MCF 10A (cell line): Measurements from ENCODE around the gene SPON1. TPM values are rescaled to one million over a fixed set of nuclear protein-coding genes. Genes with fewer than 3 reads are reported as not detected.

Experiments used
- BruUV-seq: library from RNA; stranded (reverse); fragments of 400-500 nt; replicated peaks from 2 replicates; lab custom pipeline; 2021; lab: Mats Ljungman, UMichigan
- CTCF ChIA-PET: fragments of 300-600 bp; sonication (Branson Sonifier 250); formaldehyde crosslinking; extraction: SDS; loops from one replicate; lab custom pipeline; 2021; ENCODE audit warnings: antibody characterized with exemption, inconsistent platforms; lab: Yijun Ruan, JAX
- POLR2A ChIA-PET: fragments of 300-600, 350-650 bp; sonication (Branson Sonifier 250); formaldehyde crosslinking; extraction: SDS; loops from one replicate; lab custom pipeline; 2020; ENCODE audit warnings: antibody characterized with exemption, inconsistent platforms; lab: Yijun Ruan, JAX
- DNase-seq: peaks from one replicate; pipeline ENCODE4 v3.0.0-alpha.2; 2018; ENCODE audit not compliant: unreplicated experiment
- H3K27ac Mint-ChIP-seq: one replicate; pipeline ENCODE4 v1.8.0; 2022; ENCODE audit warnings: mild to moderate bottlenecking, low read depth, mixed read lengths; ENCODE audit not compliant: unreplicated experiment
- H3K27me3 Mint-ChIP-seq: one replicate; pipeline ENCODE4 v1.8.0; 2022; ENCODE audit warnings: mixed read lengths; ENCODE audit not compliant: insufficient read depth, unreplicated experiment
- H3K36me3 Mint-ChIP-seq: one replicate; pipeline ENCODE4 v1.8.0; 2022; ENCODE audit warnings: mild to moderate bottlenecking, moderate library complexity, mixed read lengths; ENCODE audit not compliant: insufficient read depth, unreplicated experiment
- H3K4me1 Mint-ChIP-seq: one replicate; pipeline ENCODE4 v1.8.0; 2022; ENCODE audit warnings: mixed read lengths; ENCODE audit not compliant: insufficient read depth, unreplicated experiment
- H3K4me3 Mint-ChIP-seq: one replicate; pipeline ENCODE4 v1.8.0; 2022; ENCODE audit warnings: mild to moderate bottlenecking, moderate library complexity, mixed read lengths; ENCODE audit not compliant: unreplicated experiment
- H3K9me3 Mint-ChIP-seq: one replicate; pipeline ENCODE4 v1.8.0; 2022; ENCODE audit warnings: mixed read lengths; ENCODE audit not compliant: unreplicated experiment
- CTCF ChIP-seq: fragments of 200-600 bp; IDR thresholded peaks from one replicate; pipeline ENCODE4 v1.8.0; 2022; ENCODE audit warnings: antibody characterized with exemption, mild to moderate bottlenecking; ENCODE audit not compliant: unreplicated experiment
- intact Hi-C: fragments of 100-400 bp; cut with micrococcal nuclease; formaldehyde crosslinking; loops from 2 replicates; pipeline ENCODE4 v1.14.1; 2022
- total RNA-seq: library from RNA; stranded (reverse); gene quantifications from 2 replicates; pipeline ENCODE4 v1.2.3, GENCODE V29; 2022

The SPON1 gene
- total RNA-seq, 1 experiment from 2014 or later = not detected

DNA sequence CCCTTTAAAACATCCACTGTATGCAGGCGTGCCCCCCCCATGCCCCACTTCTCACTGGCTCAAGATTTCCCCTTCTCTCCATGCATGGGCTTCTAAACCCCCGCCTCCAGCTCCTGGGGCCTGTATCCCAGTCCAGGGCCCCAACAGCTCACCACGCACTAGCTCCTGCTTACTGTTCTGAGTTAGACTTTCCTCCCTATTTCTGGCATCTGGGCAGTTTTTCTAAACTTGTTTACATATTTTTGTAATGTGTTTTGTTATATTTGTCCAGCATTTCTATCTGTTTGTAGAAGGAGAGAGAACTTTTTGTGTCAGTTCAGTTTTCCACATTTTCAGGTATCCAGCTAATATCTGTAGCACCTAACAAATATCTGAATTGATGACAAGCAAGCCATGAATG lies 178.5 kb downstream of the SPON1 start:
- CTCF ChIA-PET = interaction anchor here (0.8 kb wide), 1 partner anchor 369 kb away, joined by 3 read pairs; no protein-coding TSS in a partner anchor
- Mint-ChIP-seq H3K27ac (no peak overlapping the region), H3K9me3 (no peaks in the 10 kb centered on the region), H3K36me3 (no peaks in the 10 kb centered on the region), H3K4me3 (no peak overlapping the region), H3K27me3 (no peaks in the 10 kb centered on the region), H3K4me1 (no peaks in the 10 kb centered on the region)
- intact Hi-C loops = no loop called here
- POLR2A ChIA-PET = interaction anchor here (0.7 kb wide), 1 partner anchor 345 kb away, joined by 3 read pairs; no protein-coding TSS in a partner anchor
- no TSS peak for BruUV-seq
- no peak for DNase-seq
- no peak for TF ChIP-seq CTCF

DNA sequence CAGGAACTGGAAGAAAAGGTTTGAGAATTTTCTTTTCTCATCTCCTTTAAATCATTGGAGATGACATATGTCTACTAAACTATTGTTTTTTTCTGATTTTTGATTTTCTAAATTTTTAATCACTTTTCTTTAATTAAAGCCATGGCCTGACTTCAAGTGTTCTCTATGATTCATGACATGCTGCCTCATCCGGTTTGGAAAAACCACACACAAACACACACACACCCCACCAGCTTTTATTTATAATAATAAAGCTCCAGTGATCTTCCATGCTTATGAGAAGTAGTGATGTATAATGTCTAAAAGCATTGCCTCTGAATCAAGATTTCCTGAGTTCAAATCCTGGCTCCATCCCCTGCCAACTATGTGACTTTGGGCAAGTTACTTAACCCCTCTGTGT lies 179.2 kb downstream of the SPON1 start:
- Mint-ChIP-seq H3K9me3 (no peaks in the 10 kb centered on the region), H3K36me3 (no peaks in the 10 kb centered on the region), H3K27ac (no peak overlapping the region), H3K4me3 (no peak overlapping the region), H3K27me3 (no peaks in the 10 kb centered on the region), H3K4me1 (no peaks in the 10 kb centered on the region)
- intact Hi-C loops = no loop called here
- no peak for DNase-seq
- BruUV-seq = no TSS peak
- CTCF ChIA-PET = interaction anchor here (0.6 kb wide), 1 partner anchor 267 kb away, joined by 3 read pairs; no protein-coding TSS in a partner anchor
- no peak for TF ChIP-seq CTCF
- POLR2A ChIA-PET = no interaction called here

DNA sequence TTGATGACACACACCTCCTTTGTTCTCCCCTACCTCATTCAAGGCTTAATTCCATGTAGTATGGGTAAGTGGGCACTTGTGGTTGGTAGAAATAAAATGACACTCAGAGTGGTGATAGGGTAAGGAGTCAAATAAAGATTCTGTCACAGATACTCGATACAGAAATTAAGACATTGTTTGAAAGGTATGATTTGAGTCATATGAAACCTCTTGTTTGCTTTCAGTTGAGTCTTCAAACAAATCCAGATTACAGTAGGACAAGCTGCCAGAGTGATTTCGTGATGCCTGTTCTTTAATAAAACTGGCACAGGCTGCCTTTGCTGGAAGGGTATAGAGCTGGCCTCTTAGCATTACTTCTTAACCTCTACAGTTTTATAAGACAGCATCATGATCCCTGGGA lies 182.4 kb downstream of the SPON1 start:
- no peaks in the 10 kb centered on the region for H3K4me1 Mint-ChIP-seq
- no peak overlapping the region for H3K27ac Mint-ChIP-seq
- H3K9me3 Mint-ChIP-seq = no peaks in the 10 kb centered on the region
- no peaks in the 10 kb centered on the region for H3K36me3 Mint-ChIP-seq
- ChIA-PET CTCF (interaction anchor here (7.9 kb wide), 1 partner anchor 190 kb away, joined by 169 read pairs; no protein-coding TSS in a partner anchor), POLR2A (no interaction called here)
- H3K4me3 Mint-ChIP-seq = no peak overlapping the region
- H3K27me3 Mint-ChIP-seq = no peaks in the 10 kb centered on the region
- no peak for TF ChIP-seq CTCF
- intact Hi-C loops = no loop called here
- no TSS peak for BruUV-seq
- DNase-seq = no peak

DNA sequence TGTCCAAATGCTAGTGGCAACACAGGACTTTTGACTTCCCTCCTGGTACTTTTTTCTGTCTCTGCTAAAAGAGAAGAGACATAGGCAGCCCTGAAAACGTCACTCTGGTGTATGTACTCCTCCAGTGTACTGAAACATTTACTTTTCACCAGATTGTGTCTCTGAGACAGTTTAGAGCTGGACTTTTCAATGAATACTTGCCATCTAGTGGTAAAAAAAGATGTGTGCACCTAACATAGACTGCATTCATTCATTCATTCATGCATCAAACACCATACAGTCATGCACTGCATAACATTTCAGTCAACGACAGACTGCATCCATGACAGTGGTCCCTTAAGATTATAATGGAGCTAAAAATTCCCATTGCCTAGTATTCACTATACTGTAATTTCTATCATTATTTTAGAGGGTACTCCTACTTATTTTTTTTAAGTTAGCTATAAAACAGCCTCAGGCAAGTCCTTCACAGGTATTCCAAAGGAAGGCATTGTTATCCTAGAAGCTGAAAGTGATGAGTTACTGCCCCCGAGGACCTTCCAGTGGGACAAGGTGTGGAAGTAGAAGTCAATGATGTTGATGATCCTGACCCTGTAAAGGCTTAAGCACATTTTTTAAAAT lies 186.2 kb downstream of the SPON1 start:
- Mint-ChIP-seq H3K9me3 (no peaks in the 10 kb centered on the region), H3K27ac (no peak overlapping the region), H3K27me3 (peaks cover 21% of the 10 kb centered on the region), H3K4me3 (no peak overlapping the region), H3K36me3 (no peaks in the 10 kb centered on the region), H3K4me1 (no peaks in the 10 kb centered on the region)
- TF ChIP-seq CTCF = peak; percentile 58
- ChIA-PET CTCF (interaction anchor here (0.6 to 7.9 kb wide), 53 partner anchors 10 to 478 kb away, joined by 3 to 169 read pairs (median 5); partner anchors contain the start of gene SPON1), POLR2A (interaction anchor here (1.1 to 1.2 kb wide), 2 partner anchors 10 to 178 kb away, joined by 3 to 5 read pairs; no protein-coding TSS in a partner anchor)
- DNase-seq = peak; percentile 52
- intact Hi-C loops = loop anchor here (1.0 kb wide), 5 partner anchors 101 to 376 kb away; no protein-coding TSS in a partner anchor
- no TSS peak for BruUV-seq
